ENCODE results near the gene COX8A. TPM values are rescaled to one million over a fixed set of nuclear protein-coding genes. Genes with fewer than 3 reads are reported as not detected.

COX8A gene
- total and polyA plus RNA-seq, 2 of the 13 experiments (the other 11 are each of a cell fraction or from before 2014, with no cell fraction given) = 202 to 406 TPM

GRCh38 chr11:63974259-63975143 lies at the start of gene COX8A (continued):
- no peak for TF ChIP-seq HNF1A (IDR thresholded peaks at IDR 0.05; ENCODE audit: low read depth)
- peak; percentile 27; the same call in 1 of the 2 replicates for TF ChIP-seq HNF1A (CRISPR knock-in tag; IDR thresholded peaks at IDR 0.05; ENCODE audit: borderline replicate concordance)
- TF ChIP-seq NFE2L2 (IDR thresholded peaks at IDR 0.05; ENCODE audit: low read length) = no peak
- TF ChIP-seq NFATC3 (CRISPR knock-in tag; IDR thresholded peaks at IDR 0.05) = peak; percentile 93
- TF ChIP-seq ZNF225 (CRISPR knock-in tag; IDR thresholded peaks at IDR 0.05) = peak; percentile 33; the same call in 1 of the 2 replicates
- TF ChIP-seq ZNF543 (CRISPR knock-in tag; IDR thresholded peaks at IDR 0.05) = peak; percentile 49; the same call in 1 of the 2 replicates
- peak; percentile 92 for TF ChIP-seq SP4 (CRISPR knock-in tag; IDR thresholded peaks at IDR 0.05)
- peak; percentile 94 for TF ChIP-seq ZNF407 (CRISPR knock-in tag; IDR thresholded peaks at IDR 0.05; ENCODE audit: not compliant biosample characterization)
- peak; percentile 56; the same call in 1 of the 2 replicates for TF ChIP-seq MTA1 (CRISPR knock-in tag; IDR thresholded peaks at IDR 0.05; ENCODE audit: borderline replicate concordance)
- peak; percentile 33 for TF ChIP-seq CTCF (CRISPR knock-in tag; IDR thresholded peaks at IDR 0.05)
- no peak for TF ChIP-seq ELK4 (CRISPR knock-in tag; IDR thresholded peaks at IDR 0.05; ENCODE audit: borderline replicate concordance)
- 0 out of 2 replicates have a peak, but pooled peaks have one; percentile 23 for TF ChIP-seq ZSCAN12 (CRISPR knock-in tag; IDR thresholded peaks at IDR 0.05)

All from HepG2 (cell line).